H9 (cell line): ENCODE measurements around the gene SF3B5. TPM values are rescaled to one million over a fixed set of nuclear protein-coding genes. Genes with fewer than 3 reads are reported as not detected.

Experiments
- DNase-seq: peaks from one replicate; pipeline ENCODE4 v3.0.0-alpha.2; 2017
- H2AFZ ChIP-seq: one replicate; pipeline ENCODE4 v1.6.1; 2013; ENCODE audit warnings: mild to moderate bottlenecking, low read length, control low read depth, moderate library complexity
- H2AK5ac ChIP-seq: 2 replicates; pipeline ENCODE4 v1.6.1; 2013; ENCODE audit warnings: low read length, control low read depth, mixed read lengths; ENCODE audit not compliant: insufficient read length
- H2BK120ac ChIP-seq: one replicate; pipeline ENCODE4 v1.6.1; 2013; ENCODE audit warnings: low read depth, mild to moderate bottlenecking, low read length, control low read depth, inconsistent platforms; ENCODE audit not compliant: poor library complexity, severe bottlenecking
- H2BK12ac ChIP-seq: 2 replicates; pipeline ENCODE4 v1.6.1; 2013; ENCODE audit warnings: low read length, control low read depth, mixed read lengths, low read depth; ENCODE audit not compliant: insufficient read length
- H2BK15ac ChIP-seq: 2 replicates; pipeline ENCODE4 v1.6.1; 2013; ENCODE audit warnings: low read depth, low read length, control low read depth
- H2BK20ac ChIP-seq: one replicate; pipeline ENCODE4 v1.6.1; 2013; ENCODE audit warnings: low read depth, mild to moderate bottlenecking, low read length, control low read depth, inconsistent platforms; ENCODE audit not compliant: poor library complexity, severe bottlenecking
- H2BK5ac ChIP-seq: 2 replicates; pipeline ENCODE4 v1.6.1; 2013; ENCODE audit warnings: low read length, control low read depth, mixed read lengths; ENCODE audit not compliant: insufficient read length
- H3K14ac ChIP-seq: 2 replicates; pipeline ENCODE4 v1.6.1; 2013; ENCODE audit warnings: low read length, control low read depth; ENCODE audit not compliant: insufficient read depth
- H3K18ac ChIP-seq: 2 replicates; pipeline ENCODE4 v1.6.1; 2013; ENCODE audit warnings: low read depth, mild to moderate bottlenecking, mixed read lengths, low read length, control low read depth; ENCODE audit not compliant: insufficient read length
- H3K23ac ChIP-seq: 2 replicates; pipeline ENCODE4 v1.6.1; 2013; ENCODE audit warnings: low read length, control low read depth, mixed read lengths, low read depth; ENCODE audit not compliant: insufficient read length
- H3K23me2 ChIP-seq: 2 replicates; pipeline ENCODE4 v1.6.1; 2013; ENCODE audit warnings: low read depth, mild to moderate bottlenecking, mixed read lengths, low read length, control low read depth; ENCODE audit not compliant: insufficient read length, poor library complexity, severe bottlenecking
- H3K27ac ChIP-seq: 2 replicates; pipeline ENCODE4 v1.5.1; 2013; ENCODE audit warnings: low read length, control low read depth, mixed read lengths, low read depth; ENCODE audit not compliant: insufficient read length
- H3K27me3 ChIP-seq: 2 replicates; pipeline ENCODE4 v1.6.1; 2013; ENCODE audit warnings: low read length, control low read depth, inconsistent platforms; ENCODE audit not compliant: insufficient read depth
- H3K4ac ChIP-seq: 2 replicates; pipeline ENCODE4 v1.6.1; 2013; ENCODE audit warnings: low read depth, mild to moderate bottlenecking, control low read depth, inconsistent platforms, low read length, moderate library complexity
- H3K4me1 ChIP-seq: 2 replicates; pipeline ENCODE4 v1.6.1; 2013; ENCODE audit warnings: low read length, control low read depth, inconsistent platforms; ENCODE audit not compliant: insufficient read depth
- H3K4me2 ChIP-seq: 2 replicates; pipeline ENCODE4 v1.6.1; 2013; ENCODE audit warnings: low read length, control low read depth, mixed read lengths; ENCODE audit not compliant: insufficient read length, insufficient read depth
- H3K56ac ChIP-seq: 2 replicates; pipeline ENCODE4 v1.6.1; 2013; ENCODE audit warnings: low read depth, mild to moderate bottlenecking, mixed read lengths, low read length, control low read depth; ENCODE audit not compliant: insufficient read length
- H3K79me1 ChIP-seq: 2 replicates; pipeline ENCODE4 v1.6.1; 2013; ENCODE audit warnings: low read depth, mild to moderate bottlenecking, moderate library complexity, low read length, control low read depth, inconsistent platforms; ENCODE audit not compliant: insufficient read depth, poor library complexity, severe bottlenecking
- H3K79me2 ChIP-seq: 2 replicates; pipeline ENCODE4 v1.6.1; 2013; ENCODE audit warnings: low read length, control low read depth, inconsistent platforms; ENCODE audit not compliant: insufficient read depth
- H3K9ac ChIP-seq: 2 replicates; pipeline ENCODE4 v1.6.1; 2013; ENCODE audit warnings: low read length, control low read depth, mixed read lengths; ENCODE audit not compliant: insufficient read length; ENCODE audit errors: extremely low read depth
- H3K9me3 ChIP-seq: one replicate; pipeline ENCODE4 v1.6.1; 2013; ENCODE audit warnings: low read depth, low read length, inconsistent platforms; ENCODE audit not compliant: control insufficient read depth
- H3T11ph ChIP-seq: one replicate; pipeline ENCODE4 v1.6.1; 2013; ENCODE audit warnings: mild to moderate bottlenecking, low read length, control low read depth, inconsistent platforms
- H4K20me1 ChIP-seq: one replicate; pipeline ENCODE4 v1.6.1; 2013; ENCODE audit not compliant: control insufficient read depth, insufficient read length, insufficient read depth
- H4K5ac ChIP-seq: 2 replicates; pipeline ENCODE4 v1.6.1; 2013; ENCODE audit warnings: low read depth, mild to moderate bottlenecking, mixed read lengths, low read length, control low read depth; ENCODE audit not compliant: insufficient read length
- H4K8ac ChIP-seq: replicated peaks from 2 replicates; pipeline ENCODE4 v1.6.1; 2013; ENCODE audit warnings: low read length, control low read depth, mixed read lengths, low read depth; ENCODE audit not compliant: insufficient read length
- H4K91ac ChIP-seq: 2 replicates; pipeline ENCODE4 v1.6.1; 2013; ENCODE audit warnings: low read depth, mild to moderate bottlenecking, moderate library complexity, mixed read lengths, low read length, control low read depth; ENCODE audit not compliant: insufficient read length
- H3K27ac Mint-ChIP-seq, 3 experiments: 2 replicates in 2 of 3; 3 replicates in 1 of 3; pipeline ENCODE4 v1.8.0; 2020 to 2021; ENCODE audit warnings: mixed read lengths in 3 of 3, mild to moderate bottlenecking in 1 of 3, moderate library complexity in 1 of 3
- H3K27me3 Mint-ChIP-seq: 2 replicates; pipeline ENCODE4 v1.8.0; 2021; ENCODE audit warnings: low read depth, mild to moderate bottlenecking, moderate library complexity, mixed read lengths
- H3K36me3 Mint-ChIP-seq, 3 experiments: 2 replicates in 2 of 3; 3 replicates in 1 of 3; pipeline ENCODE4 v1.8.0; 2020 to 2021; ENCODE audit warnings: low read depth in 3 of 3, mixed read lengths in 3 of 3; ENCODE audit not compliant: insufficient read depth in 1 of 3
- H3K4me1 Mint-ChIP-seq, 2 experiments: 2 replicates each; pipeline ENCODE4 v1.8.0; 2020; ENCODE audit warnings: mixed read lengths in 2 of 2
- H3K4me3 Mint-ChIP-seq, 2 experiments: 2 replicates in 1 of 2; 3 replicates in 1 of 2; pipeline ENCODE4 v1.8.0; 2020 to 2021; ENCODE audit warnings: mild to moderate bottlenecking in 2 of 2, mixed read lengths in 2 of 2, moderate library complexity in 1 of 2
- H3K9me3 Mint-ChIP-seq, 2 experiments: 2 replicates in 1 of 2; 3 replicates in 1 of 2; pipeline ENCODE4 v1.8.0; 2020; ENCODE audit warnings: mild to moderate bottlenecking in 2 of 2, mixed read lengths in 2 of 2, moderate library complexity in 1 of 2
- CTCF ChIP-seq: fragments of 200-600 bp; sonication (generic); conservative IDR thresholded peaks from 3 replicates; pipeline ENCODE4 v1.8.0; 2021; ENCODE audit warnings: antibody characterized with exemption, mild to moderate bottlenecking
- WGBS: extraction: QIAGEN DNeasy Blood & Tissue Kit; methylation state at CpG from one replicate; pipeline ENCODE4 v1.1.7; 2013; ENCODE audit warnings: missing lambda C conversion rate, low lambda C conversion rate, mixed read lengths; ENCODE audit not compliant: insufficient read length; ENCODE audit errors: extremely low coverage; 5-methylcytosine and 5-hydroxymethylcytosine counted together
- total RNA-seq: library from RNA; stranded (reverse); gene quantifications from 2 replicates; pipeline ENCODE4 v1.2.1, GENCODE V29; 2021

Gene SF3B5
- total RNA-seq, 1 experiment from 2014 or later = 145 TPM

GRCh38 chr6:144063744-144064401 is 31.5 kb downstream of the SF3B5 start:
- Histone ChIP-seq H3K9me3 (no peaks in the 10 kb centered on the region), H2AK5ac (no peak overlapping the region), H3K27me3 (peaks cover 31% of the 10 kb centered on the region), H2BK12ac (no peak overlapping the region), H3K23me2 (peaks cover 14% of the 10 kb centered on the region), H3K27ac (no peak overlapping the region), H4K20me1 (no peaks in the 10 kb centered on the region), H2BK20ac (no peak overlapping the region), H3K14ac (peak overlapping the region; percentile 53), H4K8ac (no peak overlapping the region), H3K79me2 (no peaks in the 10 kb centered on the region), H3K4ac (no peak overlapping the region), H4K91ac (no peak overlapping the region), H2BK5ac (no peak overlapping the region), H3K4me1 (peaks cover 4% of the 10 kb centered on the region; the same call in 1 of the 2 replicates), H3T11ph (no peak overlapping the region), H3K9ac (no peak overlapping the region), H3K18ac (no peak overlapping the region), H2BK15ac (no peak overlapping the region), H2AFZ (no peak overlapping the region), H3K4me2 (peak overlapping the region; percentile 81), H3K56ac (no peak overlapping the region), H4K5ac (no peak overlapping the region), H3K23ac (no peak overlapping the region), H3K79me1 (no peaks in the 10 kb centered on the region), H2BK120ac (no peak overlapping the region)
- H3K4me1 Mint-ChIP-seq = peaks cover 31 to 35% of the 10 kb centered on the region in 2 experiments
- no peak overlapping the region for H3K27ac Mint-ChIP-seq
- H3K4me3 Mint-ChIP-seq = peak overlapping the region; percentile 73 to 85
- peaks cover 88% of the 10 kb centered on the region for H3K27me3 Mint-ChIP-seq
- no peaks in the 10 kb centered on the region; a peak in 1 of 7 replicates for H3K36me3 Mint-ChIP-seq
- no CpG with 5 or more reads among the region's 72 CpGs for WGBS
- no peak; the same call in 2 of the 3 replicates for TF ChIP-seq CTCF
- peak; percentile 82 for DNase-seq
- H3K9me3 Mint-ChIP-seq = no peaks in the 10 kb centered on the region
